Fibroblast of lung (primary cell): ENCODE measurements around the gene MRPS12.

Source experiments
- EZH2 ChIP-seq: IDR thresholded peaks from 2 replicates; pipeline ENCODE4 v1.5.1; 2012; ENCODE audit warnings: low read length, control low read depth, mild to moderate bottlenecking; ENCODE audit errors: missing control alignments
- TF ChIP-seq, protein P1 (sequence below), 2 donors: IDR thresholded peaks in 1 of 2; conservative IDR thresholded peaks in 1 of 2; 1 replicate in 1 of 2; 2 replicates in 1 of 2; pipeline ENCODE4 v1.5.1; 2011 to 2012; ENCODE audit warnings: low read length in 2 of 2, control low read depth in 1 of 2, inconsistent platforms in 1 of 2, low read depth in 1 of 2, mild to moderate bottlenecking in 1 of 2

DNA sequence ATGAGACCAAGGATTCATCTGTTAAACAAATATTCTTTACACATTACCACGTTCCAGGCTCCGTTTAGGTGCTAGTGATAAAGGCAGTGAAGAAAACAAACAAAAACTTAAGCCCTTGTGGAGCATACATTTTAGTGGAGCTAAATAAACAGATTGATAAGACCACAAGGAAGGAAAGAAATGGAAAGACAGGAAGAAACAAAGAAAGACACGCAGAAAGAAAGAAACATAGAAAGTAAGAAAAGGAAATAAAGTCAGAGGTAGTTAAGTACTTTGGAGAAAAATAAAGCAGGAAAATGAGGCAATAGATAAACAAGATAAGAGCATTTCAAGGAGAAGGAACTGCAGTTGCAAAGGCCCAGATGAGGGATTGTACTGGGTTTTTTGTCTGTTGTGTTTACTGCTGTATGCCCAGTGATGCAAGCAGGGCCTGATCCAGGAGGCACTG lies 30.0 kb upstream of the MRPS12 start:
- TF ChIP-seq, protein P1, sequence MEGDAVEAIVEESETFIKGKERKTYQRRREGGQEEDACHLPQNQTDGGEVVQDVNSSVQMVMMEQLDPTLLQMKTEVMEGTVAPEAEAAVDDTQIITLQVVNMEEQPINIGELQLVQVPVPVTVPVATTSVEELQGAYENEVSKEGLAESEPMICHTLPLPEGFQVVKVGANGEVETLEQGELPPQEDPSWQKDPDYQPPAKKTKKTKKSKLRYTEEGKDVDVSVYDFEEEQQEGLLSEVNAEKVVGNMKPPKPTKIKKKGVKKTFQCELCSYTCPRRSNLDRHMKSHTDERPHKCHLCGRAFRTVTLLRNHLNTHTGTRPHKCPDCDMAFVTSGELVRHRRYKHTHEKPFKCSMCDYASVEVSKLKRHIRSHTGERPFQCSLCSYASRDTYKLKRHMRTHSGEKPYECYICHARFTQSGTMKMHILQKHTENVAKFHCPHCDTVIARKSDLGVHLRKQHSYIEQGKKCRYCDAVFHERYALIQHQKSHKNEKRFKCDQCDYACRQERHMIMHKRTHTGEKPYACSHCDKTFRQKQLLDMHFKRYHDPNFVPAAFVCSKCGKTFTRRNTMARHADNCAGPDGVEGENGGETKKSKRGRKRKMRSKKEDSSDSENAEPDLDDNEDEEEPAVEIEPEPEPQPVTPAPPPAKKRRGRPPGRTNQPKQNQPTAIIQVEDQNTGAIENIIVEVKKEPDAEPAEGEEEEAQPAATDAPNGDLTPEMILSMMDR (conservative IDR thresholded peaks at IDR 0.05 in 1 of 2, IDR thresholded peaks at IDR 0.05 in 1 of 2; ENCODE audit: low read depth in 1 of 2, low read length in 2 of 2), result no peak
- no peak for TF ChIP-seq EZH2
